ENCODE data around the gene FALEC. TPM values are rescaled to one million over a fixed set of nuclear protein-coding genes. Genes with fewer than 3 reads are reported as not detected.

The FALEC gene
- total RNA-seq, 6 experiments from 2014 or later, result 0.43 to 0.59 TPM; not detected in 4

DNA sequence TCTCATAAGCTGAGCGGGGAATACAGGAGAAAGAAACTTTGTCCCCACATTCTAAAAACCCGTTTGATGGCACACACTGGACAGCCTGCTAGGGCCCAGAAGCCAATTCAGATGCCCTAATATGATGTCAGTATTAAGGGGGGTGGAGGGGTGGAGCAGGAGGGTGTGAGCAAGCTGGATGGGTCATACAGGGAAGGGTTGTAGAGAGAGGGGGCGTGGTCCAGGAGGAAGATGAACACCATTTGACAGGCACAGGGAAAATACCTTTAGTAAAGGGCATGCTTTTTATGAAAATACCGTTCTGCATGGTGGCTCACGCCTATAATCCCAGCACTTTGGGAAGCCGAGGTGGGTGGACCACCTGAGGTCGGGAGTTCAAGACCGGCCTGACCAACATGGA lies 22.4 kb upstream of the FALEC start:
- no peaks in the 10 kb centered on the region for H3K27me3 Mint-ChIP-seq (ENCODE audit: insufficient read depth)
- peaks cover 7% of the 10 kb centered on the region for H3K4me1 Mint-ChIP-seq (ENCODE audit: low read depth)
- H3K27ac Mint-ChIP-seq, result no peak overlapping the region
- H3K4me3 Mint-ChIP-seq, result no peak overlapping the region
- DNase-seq, result no peak
- H3K36me3 Mint-ChIP-seq (ENCODE audit: low read depth), result peaks cover 18% of the 10 kb centered on the region
- TF ChIP-seq, protein P1, sequence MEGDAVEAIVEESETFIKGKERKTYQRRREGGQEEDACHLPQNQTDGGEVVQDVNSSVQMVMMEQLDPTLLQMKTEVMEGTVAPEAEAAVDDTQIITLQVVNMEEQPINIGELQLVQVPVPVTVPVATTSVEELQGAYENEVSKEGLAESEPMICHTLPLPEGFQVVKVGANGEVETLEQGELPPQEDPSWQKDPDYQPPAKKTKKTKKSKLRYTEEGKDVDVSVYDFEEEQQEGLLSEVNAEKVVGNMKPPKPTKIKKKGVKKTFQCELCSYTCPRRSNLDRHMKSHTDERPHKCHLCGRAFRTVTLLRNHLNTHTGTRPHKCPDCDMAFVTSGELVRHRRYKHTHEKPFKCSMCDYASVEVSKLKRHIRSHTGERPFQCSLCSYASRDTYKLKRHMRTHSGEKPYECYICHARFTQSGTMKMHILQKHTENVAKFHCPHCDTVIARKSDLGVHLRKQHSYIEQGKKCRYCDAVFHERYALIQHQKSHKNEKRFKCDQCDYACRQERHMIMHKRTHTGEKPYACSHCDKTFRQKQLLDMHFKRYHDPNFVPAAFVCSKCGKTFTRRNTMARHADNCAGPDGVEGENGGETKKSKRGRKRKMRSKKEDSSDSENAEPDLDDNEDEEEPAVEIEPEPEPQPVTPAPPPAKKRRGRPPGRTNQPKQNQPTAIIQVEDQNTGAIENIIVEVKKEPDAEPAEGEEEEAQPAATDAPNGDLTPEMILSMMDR (IDR thresholded peaks at IDR 0.05), result no peak
- H3K9me3 Mint-ChIP-seq, result no peaks in the 10 kb centered on the region

DNA sequence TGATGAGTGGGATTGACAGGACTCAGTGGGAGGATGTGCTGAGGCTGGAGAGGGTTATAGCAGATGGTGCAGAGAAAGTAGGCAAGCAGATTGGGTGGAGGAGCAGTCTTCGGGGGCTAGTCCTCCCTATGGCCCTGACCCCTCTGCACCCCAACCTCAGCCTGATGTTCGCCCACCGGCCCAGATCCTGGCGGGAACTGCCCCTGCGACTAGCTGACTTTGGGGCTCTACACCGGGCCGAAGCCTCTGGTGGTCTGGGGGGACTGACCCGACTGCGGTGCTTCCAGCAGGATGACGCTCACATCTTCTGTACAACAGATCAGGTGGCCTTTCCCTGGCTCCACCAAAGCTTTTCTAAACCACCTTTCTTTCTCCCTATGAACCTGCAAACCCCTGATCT lies 17.2 kb upstream of the FALEC start:
- H3K4me3 Mint-ChIP-seq, result no peak overlapping the region
- H3K9me3 Mint-ChIP-seq, result no peaks in the 10 kb centered on the region
- TF ChIP-seq, protein P1 (IDR thresholded peaks at IDR 0.05), result no peak
- no peaks in the 10 kb centered on the region for H3K4me1 Mint-ChIP-seq (ENCODE audit: low read depth)
- DNase-seq, result no peak
- H3K27ac Mint-ChIP-seq, result no peak overlapping the region
- no peaks in the 10 kb centered on the region for H3K27me3 Mint-ChIP-seq (ENCODE audit: insufficient read depth)
- peaks cover 25% of the 10 kb centered on the region; the same call in 1 of the 2 replicates for H3K36me3 Mint-ChIP-seq (ENCODE audit: low read depth)

DNA sequence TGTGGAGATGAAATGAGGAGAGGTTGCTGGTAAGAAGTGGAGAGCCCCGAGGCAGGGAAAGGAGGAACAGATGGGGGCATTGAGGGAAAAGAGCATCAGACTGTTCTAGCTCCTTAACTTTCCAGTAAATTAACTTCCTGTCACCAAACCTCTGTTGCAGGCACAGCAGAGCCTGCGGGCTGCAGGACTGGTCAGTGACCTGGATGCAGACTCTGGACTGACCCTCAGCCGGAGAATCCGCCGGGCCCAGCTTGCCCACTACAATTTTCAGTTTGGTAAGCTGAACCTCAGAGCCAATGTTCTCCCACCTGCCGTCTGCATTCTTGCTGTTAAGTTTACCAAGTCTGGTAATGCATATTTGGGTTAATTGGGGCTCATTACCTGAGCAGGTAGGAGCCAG lies 10.1 kb upstream of the FALEC start:
- peaks cover 22% of the 10 kb centered on the region for H3K4me1 Mint-ChIP-seq (ENCODE audit: low read depth)
- TF ChIP-seq, protein P1 (IDR thresholded peaks at IDR 0.05), result no peak
- peaks cover 22% of the 10 kb centered on the region for H3K36me3 Mint-ChIP-seq (ENCODE audit: low read depth)
- no peaks in the 10 kb centered on the region for H3K9me3 Mint-ChIP-seq
- H3K4me3 Mint-ChIP-seq, result no peak overlapping the region
- DNase-seq, result no peak
- no peaks in the 10 kb centered on the region for H3K27me3 Mint-ChIP-seq (ENCODE audit: insufficient read depth)
- 0 out of 2 replicates have a peak overlapping the region, but pooled peaks have one; percentile 8 for H3K27ac Mint-ChIP-seq

DNA sequence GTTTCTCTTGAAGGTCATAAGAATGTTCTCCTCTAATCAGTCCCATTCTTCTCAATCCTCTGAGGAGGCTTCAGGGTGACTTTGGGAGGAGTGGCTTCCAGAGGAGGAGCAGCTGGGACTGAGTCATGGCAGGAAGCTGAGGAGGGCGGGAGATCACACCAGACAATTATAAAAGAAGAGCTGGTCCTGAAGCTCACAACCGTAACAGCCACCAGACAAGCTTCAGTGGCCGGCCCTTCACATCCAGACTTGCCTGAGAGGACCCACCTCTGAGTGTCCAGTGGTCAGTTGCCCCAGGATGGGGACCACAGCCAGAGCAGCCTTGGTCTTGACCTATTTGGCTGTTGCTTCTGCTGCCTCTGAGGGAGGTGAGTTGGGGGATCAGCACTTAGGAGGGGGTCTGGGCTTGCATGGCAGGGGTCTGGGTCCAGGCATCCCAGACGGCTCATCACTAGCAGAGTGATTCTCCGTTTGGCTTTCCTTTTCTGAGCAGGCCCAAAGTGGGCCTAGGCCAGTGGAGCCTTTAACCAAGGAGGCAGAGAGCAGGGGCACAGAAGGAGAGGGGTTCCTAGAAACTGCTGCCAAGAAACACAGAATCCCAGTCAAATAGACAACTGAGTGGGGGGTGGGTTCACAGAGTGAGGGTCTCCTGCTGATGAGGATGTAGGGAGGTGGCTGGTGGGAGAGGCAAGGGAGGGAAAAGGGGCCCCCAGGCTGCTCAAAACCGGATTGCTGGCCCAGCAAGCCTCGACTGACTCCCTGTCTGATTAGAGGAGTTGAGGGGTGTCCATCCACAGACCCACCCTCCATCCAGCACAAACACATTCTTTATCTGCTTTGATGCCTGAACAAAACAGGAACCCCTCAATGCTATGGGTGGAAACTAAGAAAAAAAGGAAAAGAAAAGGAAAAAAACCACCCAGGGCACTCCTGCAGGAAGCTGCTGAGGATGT lies 7.4 kb upstream of the FALEC start, which contains the start of gene ECM1:
Gene ECM1, plus strand, starts transcription at position 198 of the 953 bp plus-strand sequence. Its CDS starts 101 bp downstream, at position 299.
- peak; percentile 68 for DNase-seq
- Mint-ChIP-seq H3K27me3 (ENCODE audit: insufficient read depth) (no peaks in the 10 kb centered on the region), H3K4me1 (ENCODE audit: low read depth) (peaks cover 31% of the 10 kb centered on the region), H3K4me3 (peak within 1 kb of the TSS; percentile 77), H3K9me3 (no peaks in the 10 kb centered on the region), H3K27ac (peak within 1 kb of the TSS; percentile 83), H3K36me3 (ENCODE audit: low read depth) (peaks cover 34% of the 10 kb centered on the region)
- TF ChIP-seq, protein P1 (IDR thresholded peaks at IDR 0.05), result no peak

DNA sequence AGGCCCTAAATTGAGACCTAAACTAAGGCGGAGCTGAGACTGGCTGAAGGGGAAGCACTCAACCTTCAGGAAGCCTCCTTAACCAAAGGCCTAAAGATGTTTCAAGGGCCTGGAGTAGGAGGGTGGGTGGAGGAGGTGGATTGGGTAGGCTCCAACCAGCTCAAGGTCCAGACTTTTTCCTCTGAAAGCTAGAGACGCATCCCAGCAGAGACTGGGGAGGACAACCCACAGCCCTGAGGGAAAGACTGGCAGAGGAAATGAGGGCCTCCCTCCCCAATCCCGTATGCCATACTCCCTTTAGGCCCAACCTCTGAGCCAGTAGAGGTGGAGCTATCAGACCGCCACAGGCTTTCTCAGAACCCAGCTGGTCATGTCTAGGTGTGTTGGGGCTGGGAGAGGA lies 6.6 kb upstream of the FALEC start:
- Mint-ChIP-seq H3K36me3 (ENCODE audit: low read depth) (peaks cover 39% of the 10 kb centered on the region), H3K9me3 (no peaks in the 10 kb centered on the region), H3K27ac (peak overlapping the region; percentile 83), H3K27me3 (ENCODE audit: insufficient read depth) (no peaks in the 10 kb centered on the region), H3K4me1 (ENCODE audit: low read depth) (peaks cover 36% of the 10 kb centered on the region), H3K4me3 (peak overlapping the region; percentile 77)
- no peak for DNase-seq
- TF ChIP-seq, protein P1 (IDR thresholded peaks at IDR 0.05), result no peak

All from HFFc6 (cell line).